Activated CD4-positive, alpha-beta T cell treated with anti-CD3 and anti-CD28 coated beads, Interleukin-2, amount 10 ng/mL, durations not matched to agents 24 days and 14 days (primary cell): ENCODE results near the gene COG5. TPM values are rescaled to one million over a fixed set of nuclear protein-coding genes. Genes with fewer than 3 reads are reported as not detected.

ENCODE experiments used
- DNase-seq: peaks from one replicate; pipeline ENCODE4 v3.0.0; 2022
- H3K27ac Mint-ChIP-seq: one replicate; pipeline ENCODE4 v1.8.0; 2022; ENCODE audit warnings: mild to moderate bottlenecking, mixed read lengths
- H3K27me3 Mint-ChIP-seq: one replicate; pipeline ENCODE4 v1.8.0; 2022; ENCODE audit warnings: mixed read lengths
- H3K36me3 Mint-ChIP-seq: one replicate; pipeline ENCODE4 v1.8.0; 2022; ENCODE audit warnings: low read depth, mild to moderate bottlenecking, mixed read lengths
- H3K4me1 Mint-ChIP-seq: one replicate; pipeline ENCODE4 v1.8.0; 2021; ENCODE audit warnings: mixed read lengths
- H3K4me3 Mint-ChIP-seq: one replicate; pipeline ENCODE4 v1.8.0; 2022; ENCODE audit warnings: mild to moderate bottlenecking, moderate library complexity, mixed read lengths
- H3K9me3 Mint-ChIP-seq: one replicate; pipeline ENCODE4 v1.8.0; 2021; ENCODE audit warnings: mixed read lengths
- intact Hi-C: fragments of 100-400 bp; cut with micrococcal nuclease; formaldehyde crosslinking; loops from one replicate; pipeline ENCODE4 v1.15.1; 2023
- total RNA-seq: library from RNA; stranded (reverse); gene quantifications from 2 replicates; pipeline ENCODE4 v1.2.3, GENCODE V29; 2022

COG5 gene
- total RNA-seq, 1 donor from 2014 or later, result 43.3 TPM

- intact Hi-C loops, result no loop called here
- Mint-ChIP-seq H3K4me1 (no peaks in the 10 kb centered on the region), H3K27me3 (no peaks in the 10 kb centered on the region), H3K9me3 (no peaks in the 10 kb centered on the region), H3K4me3 (no peak overlapping the region), H3K27ac (no peak overlapping the region), H3K36me3 (peaks cover 2% of the 10 kb centered on the region)
- no peak for DNase-seq
These were observed 165.6 kb downstream of the COG5 start for GRCh38 chr7:107398161-107398560.

- no peak overlapping the region for H3K27ac Mint-ChIP-seq
- DNase-seq, result no peak
- H3K36me3 Mint-ChIP-seq, result peaks cover 2% of the 10 kb centered on the region
- intact Hi-C loops, result no loop called here
- no peaks in the 10 kb centered on the region for H3K4me1 Mint-ChIP-seq
- no peak overlapping the region for H3K4me3 Mint-ChIP-seq
- no peaks in the 10 kb centered on the region for H3K9me3 Mint-ChIP-seq
- H3K27me3 Mint-ChIP-seq, result no peaks in the 10 kb centered on the region
These were observed 166.7 kb downstream of the COG5 start for GRCh38 chr7:107396990-107397389.

- H3K36me3 Mint-ChIP-seq, result peaks cover 2% of the 10 kb centered on the region
- no peaks in the 10 kb centered on the region for H3K4me1 Mint-ChIP-seq
- H3K27me3 Mint-ChIP-seq, result no peaks in the 10 kb centered on the region
- DNase-seq, result no peak
- H3K27ac Mint-ChIP-seq, result no peak overlapping the region
- intact Hi-C loops, result no loop called here
- no peaks in the 10 kb centered on the region for H3K9me3 Mint-ChIP-seq
- no peak overlapping the region for H3K4me3 Mint-ChIP-seq
These were observed 167.6 kb downstream of the COG5 start for GRCh38 chr7:107396081-107396480.

DNA sequence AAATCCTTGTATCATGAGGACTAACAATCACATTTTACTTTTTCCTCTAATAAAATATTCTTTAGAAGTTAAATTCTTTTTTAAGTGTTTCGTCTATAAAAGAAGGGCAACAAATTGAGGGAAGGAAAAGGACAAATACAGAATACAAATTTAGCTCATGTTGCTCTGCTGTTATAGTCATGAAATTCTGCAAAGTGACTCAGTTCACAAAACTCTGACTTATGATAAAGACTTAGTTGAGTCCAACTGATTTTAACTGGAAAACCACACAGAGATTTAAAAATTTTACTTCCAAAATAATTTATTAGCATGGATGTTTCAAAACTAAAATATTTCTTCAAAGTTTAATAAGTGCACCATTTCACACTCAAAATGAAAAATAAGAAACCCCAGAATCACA, 168.9 kb downstream of the COG5 start:
- DNase-seq, result no peak
- Mint-ChIP-seq H3K9me3 (no peaks in the 10 kb centered on the region), H3K4me3 (no peak overlapping the region), H3K27ac (no peak overlapping the region), H3K4me1 (no peaks in the 10 kb centered on the region), H3K27me3 (no peaks in the 10 kb centered on the region), H3K36me3 (peaks cover 2% of the 10 kb centered on the region)
- intact Hi-C loops, result no loop called here

- Mint-ChIP-seq H3K27ac (no peak overlapping the region), H3K27me3 (no peaks in the 10 kb centered on the region), H3K4me1 (no peaks in the 10 kb centered on the region), H3K4me3 (no peak overlapping the region), H3K9me3 (no peaks in the 10 kb centered on the region), H3K36me3 (no peaks in the 10 kb centered on the region)
- DNase-seq, result no peak
- intact Hi-C loops, result no loop called here
These were observed 169.4 kb downstream of the COG5 start for GRCh38 chr7:107394276-107394675.

DNA sequence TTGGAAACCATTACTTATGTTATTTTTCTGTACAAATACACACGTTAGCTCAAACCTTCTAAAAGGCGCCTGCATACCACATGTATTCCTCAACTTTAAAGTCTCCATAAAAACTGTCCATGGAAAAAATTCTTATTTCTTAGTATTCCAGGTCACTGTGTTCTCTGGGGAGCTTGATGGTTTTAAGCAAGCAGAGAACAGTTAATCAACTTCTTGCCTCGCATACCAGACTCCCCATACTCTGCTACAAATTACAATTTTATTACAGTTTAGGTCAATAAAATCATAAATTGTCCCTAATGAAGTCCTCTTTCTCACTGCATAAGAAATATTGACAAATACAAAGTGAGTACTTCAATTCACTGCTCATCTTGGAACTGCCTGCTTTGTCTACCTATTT, 170.9 kb downstream of the COG5 start:
- no peaks in the 10 kb centered on the region for H3K27me3 Mint-ChIP-seq
- no peaks in the 10 kb centered on the region for H3K36me3 Mint-ChIP-seq
- no peaks in the 10 kb centered on the region for H3K4me1 Mint-ChIP-seq
- H3K27ac Mint-ChIP-seq, result no peak overlapping the region
- intact Hi-C loops, result no loop called here
- no peaks in the 10 kb centered on the region for H3K9me3 Mint-ChIP-seq
- no peak overlapping the region for H3K4me3 Mint-ChIP-seq
- DNase-seq, result no peak

DNA sequence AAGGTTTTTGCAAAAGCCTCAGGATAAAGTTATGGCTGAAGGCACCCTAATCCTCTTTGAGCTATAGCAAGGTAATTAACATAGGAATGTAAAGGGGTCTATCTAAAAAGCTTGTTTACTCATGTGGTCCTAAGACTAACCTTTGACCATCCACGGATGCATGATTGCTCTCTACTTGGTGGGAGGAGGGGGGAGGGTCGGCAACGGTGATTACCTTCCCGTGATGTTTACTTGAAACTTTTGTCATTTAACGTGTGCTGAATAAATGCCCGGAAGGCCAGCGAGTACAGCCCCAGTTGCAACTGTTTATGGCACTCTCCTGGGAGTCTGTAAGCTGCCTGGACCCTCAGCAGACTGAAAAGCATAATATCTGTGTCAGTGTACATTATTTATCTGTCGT, 172.8 kb downstream of the COG5 start:
- intact Hi-C loops, result no loop called here
- no peak for DNase-seq
- H3K4me1 Mint-ChIP-seq, result peaks cover 2% of the 10 kb centered on the region
- H3K27ac Mint-ChIP-seq, result no peak overlapping the region
- H3K27me3 Mint-ChIP-seq, result no peaks in the 10 kb centered on the region
- no peak overlapping the region for H3K4me3 Mint-ChIP-seq
- no peaks in the 10 kb centered on the region for H3K36me3 Mint-ChIP-seq
- H3K9me3 Mint-ChIP-seq, result no peaks in the 10 kb centered on the region

- Mint-ChIP-seq H3K27ac (no peak overlapping the region), H3K4me3 (no peak overlapping the region), H3K27me3 (no peaks in the 10 kb centered on the region), H3K9me3 (no peaks in the 10 kb centered on the region), H3K36me3 (no peaks in the 10 kb centered on the region), H3K4me1 (peaks cover 2% of the 10 kb centered on the region)
- intact Hi-C loops, result no loop called here
- no peak for DNase-seq
These were observed 175.1 kb downstream of the COG5 start for GRCh38 chr7:107388604-107389003.

DNA sequence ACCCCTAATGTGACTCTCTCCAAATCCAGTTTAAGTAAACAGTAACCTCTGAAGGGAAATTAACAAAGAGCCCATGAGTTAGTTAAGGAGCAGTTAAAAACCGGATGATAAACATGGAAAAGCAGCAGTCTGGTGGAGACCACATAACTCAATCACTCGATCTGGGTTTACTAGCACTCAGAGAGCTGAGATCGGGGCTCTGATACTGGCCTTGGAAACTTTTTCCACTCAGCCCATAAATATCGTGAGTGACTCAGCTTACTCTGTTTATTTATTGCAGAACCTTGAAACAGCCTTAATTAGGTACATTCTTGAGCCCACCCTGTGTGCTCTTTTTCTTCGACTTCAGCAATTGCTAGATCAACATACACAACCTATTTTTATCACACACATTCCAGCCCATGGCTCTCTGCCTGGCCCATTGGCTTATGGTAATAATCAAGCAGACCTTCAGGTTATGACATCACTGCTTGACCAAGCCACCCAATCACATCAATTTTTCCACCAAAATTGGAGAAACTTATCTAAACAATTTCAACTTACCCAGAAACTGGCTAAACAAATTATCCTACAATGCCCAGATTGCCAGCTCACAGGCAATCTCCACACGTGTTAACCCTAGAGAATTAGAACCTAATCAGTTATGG, 176.0 kb downstream of the COG5 start:
- H3K27ac Mint-ChIP-seq, result no peak overlapping the region
- no peak for DNase-seq
- H3K9me3 Mint-ChIP-seq, result no peaks in the 10 kb centered on the region
- peaks cover 2% of the 10 kb centered on the region for H3K4me1 Mint-ChIP-seq
- intact Hi-C loops, result no loop called here
- H3K36me3 Mint-ChIP-seq, result no peaks in the 10 kb centered on the region
- no peak overlapping the region for H3K4me3 Mint-ChIP-seq
- no peaks in the 10 kb centered on the region for H3K27me3 Mint-ChIP-seq

DNA sequence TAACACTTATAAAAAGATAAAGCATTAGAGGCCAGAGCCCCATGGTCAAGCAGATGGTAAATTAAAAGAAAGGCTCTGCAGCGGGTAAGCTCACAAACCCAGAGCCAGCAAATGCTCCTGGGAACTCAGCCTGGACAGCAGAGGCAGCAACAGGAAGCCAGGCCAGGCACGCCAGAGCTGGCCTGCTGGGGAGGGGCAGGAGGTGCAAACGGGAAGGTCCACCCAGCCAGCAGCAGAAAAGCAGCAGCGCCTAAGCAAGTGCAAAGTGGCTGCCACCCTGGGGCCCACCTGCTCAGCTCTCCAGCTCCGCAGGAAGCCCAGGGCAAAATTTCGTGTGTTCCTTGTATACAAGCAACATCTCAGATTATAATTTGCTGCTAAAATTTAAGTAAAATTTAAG, 176.6 kb downstream of the COG5 start:
- no peak for DNase-seq
- Mint-ChIP-seq H3K9me3 (no peaks in the 10 kb centered on the region), H3K27ac (no peak overlapping the region), H3K4me1 (peaks cover 2% of the 10 kb centered on the region), H3K4me3 (no peak overlapping the region), H3K36me3 (no peaks in the 10 kb centered on the region), H3K27me3 (no peaks in the 10 kb centered on the region)
- intact Hi-C loops, result no loop called here

GRCh38 chr7:107386548-107387102, 177.1 kb downstream of the COG5 start:
- peaks cover 2% of the 10 kb centered on the region for H3K4me1 Mint-ChIP-seq

GRCh38 chr7:107384025-107384424, 179.7 kb downstream of the COG5 start:
- intact Hi-C loops, result no loop called here
- H3K9me3 Mint-ChIP-seq, result no peaks in the 10 kb centered on the region
- no peak overlapping the region for H3K27ac Mint-ChIP-seq
- no peak overlapping the region for H3K4me3 Mint-ChIP-seq
- no peaks in the 10 kb centered on the region for H3K36me3 Mint-ChIP-seq
- DNase-seq, result no peak
- no peaks in the 10 kb centered on the region for H3K27me3 Mint-ChIP-seq
- peaks cover 2% of the 10 kb centered on the region for H3K4me1 Mint-ChIP-seq

More at GRCh38 chr7:107386548-107387102, 177.1 kb downstream of the COG5 start:
- Mint-ChIP-seq H3K4me3 (no peak overlapping the region), H3K27ac (no peak overlapping the region), H3K36me3 (no peaks in the 10 kb centered on the region), H3K27me3 (no peaks in the 10 kb centered on the region), H3K9me3 (no peaks in the 10 kb centered on the region)
- DNase-seq, result no peak
- intact Hi-C loops, result no loop called here

GRCh38 chr7:107383203-107383602, 180.5 kb downstream of the COG5 start:
- Mint-ChIP-seq H3K36me3 (no peaks in the 10 kb centered on the region), H3K4me1 (peaks cover 2% of the 10 kb centered on the region), H3K27ac (no peak overlapping the region), H3K9me3 (no peaks in the 10 kb centered on the region), H3K4me3 (no peak overlapping the region), H3K27me3 (no peaks in the 10 kb centered on the region)
- DNase-seq, result no peak
- intact Hi-C loops, result no loop called here

DNA sequence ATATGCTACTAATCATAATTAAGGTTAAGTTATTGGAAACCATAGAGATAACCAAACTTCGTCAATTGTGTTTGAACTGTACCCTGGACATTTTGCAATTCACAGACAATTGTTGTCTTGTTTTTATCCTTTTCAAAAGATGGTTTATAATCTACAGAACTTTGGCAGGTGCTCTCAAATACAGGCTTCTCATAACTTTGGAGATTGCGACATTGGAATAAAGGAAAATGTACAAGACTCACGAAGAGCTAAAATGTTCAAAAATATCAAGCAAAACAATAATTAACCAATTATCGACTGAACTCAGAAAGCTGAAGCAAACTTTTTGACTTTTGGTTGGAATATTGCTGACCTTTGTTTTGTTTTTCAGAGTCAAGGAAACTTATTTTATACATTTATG, 182.3 kb downstream of the COG5 start:
- no peak for DNase-seq
- no peak overlapping the region for H3K4me3 Mint-ChIP-seq
- no peaks in the 10 kb centered on the region for H3K4me1 Mint-ChIP-seq
- no peaks in the 10 kb centered on the region for H3K36me3 Mint-ChIP-seq
- no peaks in the 10 kb centered on the region for H3K9me3 Mint-ChIP-seq
- H3K27ac Mint-ChIP-seq, result no peak overlapping the region
- H3K27me3 Mint-ChIP-seq, result no peaks in the 10 kb centered on the region
- intact Hi-C loops, result no loop called here

- Mint-ChIP-seq H3K9me3 (no peaks in the 10 kb centered on the region), H3K4me1 (no peaks in the 10 kb centered on the region), H3K27me3 (no peaks in the 10 kb centered on the region), H3K4me3 (no peak overlapping the region), H3K36me3 (peaks cover 2% of the 10 kb centered on the region), H3K27ac (no peak overlapping the region)
- intact Hi-C loops, result no loop called here
- no peak for DNase-seq
These were observed 190.4 kb downstream of the COG5 start for GRCh38 chr7:107373354-107373753.
